Keratinocyte (primary cell): ENCODE measurements around the gene GLCE. TPM values are rescaled to one million over a fixed set of nuclear protein-coding genes. Genes with fewer than 3 reads are reported as not detected.

Experiments
- DNase-seq: peaks from one replicate; pipeline ENCODE4 v3.0.0-alpha.2; 2011; ENCODE audit warnings: low read depth, missing footprints, low spot score
- FAIRE-seq: peaks from 2 replicates; lab custom pipeline; 2011; peaks lifted over from hg19 to GRCh38; lab: Jason Lieb, UNC
- H2AFZ ChIP-seq: 2 replicates; pipeline ENCODE4 v1.6.0; 2012; ENCODE audit warnings: low read length, control low read depth, inconsistent platforms; ENCODE audit not compliant: control insufficient read depth
- H3K27ac ChIP-seq: 2 replicates; pipeline ENCODE4 v1.5.1; 2011; ENCODE audit warnings: low read length; ENCODE audit not compliant: control insufficient read depth, insufficient read depth
- H3K27me3 ChIP-seq: 3 replicates; pipeline ENCODE4 v1.6.0; 2011; ENCODE audit warnings: low read length; ENCODE audit not compliant: control insufficient read depth, insufficient read depth; ENCODE audit errors: extremely low read depth
- H3K36me3 ChIP-seq, 2 experiments: 2 replicates in 1 of 2; 3 replicates in 1 of 2; pipeline ENCODE4 v1.5.1; 2011; ENCODE audit warnings: low read length in 2 of 2, mild to moderate bottlenecking in 1 of 2; ENCODE audit not compliant: control insufficient read depth in 2 of 2, insufficient read depth in 2 of 2; ENCODE audit errors: extremely low read depth in 1 of 2
- H3K4me1 ChIP-seq: 3 replicates; pipeline ENCODE4 v1.5.1; 2011; ENCODE audit warnings: low read length; ENCODE audit not compliant: control insufficient read depth, insufficient read depth; ENCODE audit errors: extremely low read depth
- H3K4me2 ChIP-seq: 3 replicates; pipeline ENCODE4 v1.6.0; 2011; ENCODE audit warnings: low read depth, low read length; ENCODE audit not compliant: control insufficient read depth, insufficient read depth; ENCODE audit errors: extremely low read depth
- H3K4me3 ChIP-seq, 3 experiments: fragments of 200-600 bp in 1 of 3; sonication (generic) in 1 of 3; 2 replicates in 2 of 3; 3 replicates in 1 of 3; pipeline ENCODE4 v1.5.1; 2011 to 2016; ENCODE audit warnings: low read length in 3 of 3, mild to moderate bottlenecking in 3 of 3, control low read depth in 2 of 3, inconsistent platforms in 1 of 3, low read depth in 1 of 3, mixed read lengths in 1 of 3, mixed run types in 1 of 3, moderate library complexity in 1 of 3; ENCODE audit not compliant: control insufficient read depth in 2 of 3, insufficient read depth in 2 of 3; ENCODE audit errors: extremely low read depth in 1 of 3
- H3K79me2 ChIP-seq: 2 replicates; pipeline ENCODE4 v1.6.0; 2012; ENCODE audit warnings: low read length; ENCODE audit not compliant: control insufficient read depth, insufficient read depth
- H3K9ac ChIP-seq: 3 replicates; pipeline ENCODE4 v1.6.0; 2011; ENCODE audit warnings: low read length; ENCODE audit not compliant: control insufficient read depth, insufficient read depth; ENCODE audit errors: extremely low read depth
- H3K9me1 ChIP-seq: 3 replicates; pipeline ENCODE4 v1.6.0; 2011; ENCODE audit warnings: low read length; ENCODE audit not compliant: control insufficient read depth, insufficient read depth; ENCODE audit errors: extremely low read depth
- H3K9me3 ChIP-seq: 2 replicates; pipeline ENCODE4 v1.5.1; 2012; ENCODE audit warnings: low read depth, low read length; ENCODE audit not compliant: control insufficient read depth
- H4K20me1 ChIP-seq: 3 replicates; pipeline ENCODE4 v1.6.0; 2011; ENCODE audit warnings: low read length; ENCODE audit not compliant: control insufficient read depth, insufficient read depth; ENCODE audit errors: extremely low read depth
- EZH2 ChIP-seq: IDR thresholded peaks from one replicate; pipeline ENCODE4 v1.6.1; 2012; ENCODE audit warnings: inconsistent platforms, mild to moderate bottlenecking, low read length, moderate library complexity
- dilution Hi-C: fragments of 300-500 bp; cut with MboI; formaldehyde crosslinking; loops from one replicate; pipeline ENCODE4 v1.7.0; 2020; ENCODE audit warnings: low sequenced_read_pairs; ENCODE audit not compliant: extremely low pct_ligation_motif_present
- polyA plus RNA-seq, 5 experiments: library from polyadenylated mRNA; depleted of rRNA in 3 of 5; stranded (reverse) in 3 of 5; stranded (forward) in 1 of 5; unstranded in 1 of 5; fragments of >200 nt; gene quantifications; 1 replicate in 1 of 5; 2 replicates in 3 of 5; 3 replicates in 1 of 5; pipeline versions ENCODE4 v1.2.1 to v1.2.3, GENCODE V29; 2011 to 2012; ENCODE audit warnings: missing spikeins in 2 of 5, low read depth in 1 of 5, low replicate concordance in 1 of 5
- TF ChIP-seq, protein P1 (sequence below), 3 experiments: IDR thresholded peaks in 1 of 3; conservative IDR thresholded peaks in 1 of 3; optimal IDR thresholded peaks in 1 of 3; 2 replicates in 2 of 3; 3 replicates in 1 of 3; pipeline versions ENCODE3 to v1.5.1; 2011; ENCODE audit warnings: low read length in 3 of 3, mild to moderate bottlenecking in 3 of 3, moderate library complexity in 2 of 3, control low read depth in 1 of 3, inconsistent platforms in 1 of 3; ENCODE audit not compliant: insufficient read depth in 2 of 3; ENCODE audit errors: extremely low read depth in 1 of 3

GLCE gene
- polyA plus RNA-seq, 1 donor (not counting 4 experiments of a cell fraction or from before 2014, with no cell fraction given) = 16.3 TPM

DNA sequence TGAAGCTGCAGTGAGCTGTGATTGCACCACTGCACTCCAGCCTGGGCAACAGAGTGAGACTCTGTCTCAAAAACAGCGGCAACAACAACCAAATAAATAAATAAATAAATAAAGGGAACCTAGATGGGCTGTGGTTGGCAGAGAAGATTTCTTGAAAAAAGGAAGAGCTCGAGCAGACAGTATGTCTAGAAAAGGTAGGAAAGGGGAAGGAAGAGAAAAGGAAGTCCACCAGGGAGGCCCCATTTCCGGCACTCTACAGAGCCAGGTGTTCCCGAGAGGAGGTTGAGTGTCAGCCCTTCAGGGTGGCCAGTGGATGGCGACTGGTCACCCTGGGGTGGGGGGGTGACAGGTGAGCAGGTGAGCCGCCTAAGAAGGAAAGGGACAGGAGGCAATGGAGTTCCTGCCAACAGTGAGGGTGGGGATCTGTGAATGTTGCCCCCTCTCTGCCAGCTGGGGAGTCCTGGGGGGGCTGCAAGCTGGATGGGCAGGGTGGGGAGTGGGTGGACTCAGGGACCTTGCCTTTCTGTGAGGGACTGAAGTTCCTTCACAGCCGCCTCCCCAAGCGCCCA is 153.1 kb downstream of the GLCE start:
- H3K9me3 ChIP-seq = no peaks in the 10 kb centered on the region
- no peaks in the 10 kb centered on the region for H4K20me1 ChIP-seq
- H3K4me1 ChIP-seq = no peaks in the 10 kb centered on the region
- dilution Hi-C loops = no loop called here
- TF ChIP-seq, protein P1, sequence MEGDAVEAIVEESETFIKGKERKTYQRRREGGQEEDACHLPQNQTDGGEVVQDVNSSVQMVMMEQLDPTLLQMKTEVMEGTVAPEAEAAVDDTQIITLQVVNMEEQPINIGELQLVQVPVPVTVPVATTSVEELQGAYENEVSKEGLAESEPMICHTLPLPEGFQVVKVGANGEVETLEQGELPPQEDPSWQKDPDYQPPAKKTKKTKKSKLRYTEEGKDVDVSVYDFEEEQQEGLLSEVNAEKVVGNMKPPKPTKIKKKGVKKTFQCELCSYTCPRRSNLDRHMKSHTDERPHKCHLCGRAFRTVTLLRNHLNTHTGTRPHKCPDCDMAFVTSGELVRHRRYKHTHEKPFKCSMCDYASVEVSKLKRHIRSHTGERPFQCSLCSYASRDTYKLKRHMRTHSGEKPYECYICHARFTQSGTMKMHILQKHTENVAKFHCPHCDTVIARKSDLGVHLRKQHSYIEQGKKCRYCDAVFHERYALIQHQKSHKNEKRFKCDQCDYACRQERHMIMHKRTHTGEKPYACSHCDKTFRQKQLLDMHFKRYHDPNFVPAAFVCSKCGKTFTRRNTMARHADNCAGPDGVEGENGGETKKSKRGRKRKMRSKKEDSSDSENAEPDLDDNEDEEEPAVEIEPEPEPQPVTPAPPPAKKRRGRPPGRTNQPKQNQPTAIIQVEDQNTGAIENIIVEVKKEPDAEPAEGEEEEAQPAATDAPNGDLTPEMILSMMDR (optimal IDR thresholded peaks at IDR 0.05 in 1 of 3, IDR thresholded peaks at IDR 0.05 in 1 of 3, conservative IDR thresholded peaks at IDR 0.05 in 1 of 3; ENCODE audit: extremely low read depth in 1 of 3, insufficient read depth in 2 of 3, low read length in 3 of 3) = no peak
- TF ChIP-seq EZH2 = no peak
- no peak overlapping the region for H3K9ac ChIP-seq
- H3K27me3 ChIP-seq = peaks cover 13% of the 10 kb centered on the region
- no peak for DNase-seq
- no peaks in the 10 kb centered on the region for H3K36me3 ChIP-seq
- no peak overlapping the region for H2AFZ ChIP-seq
- no peak overlapping the region for H3K4me3 ChIP-seq
- no peak overlapping the region for H3K4me2 ChIP-seq
- no peaks in the 10 kb centered on the region for H3K79me2 ChIP-seq
- FAIRE-seq = no peak
- no peaks in the 10 kb centered on the region for H3K9me1 ChIP-seq
- no peak overlapping the region for H3K27ac ChIP-seq

DNA sequence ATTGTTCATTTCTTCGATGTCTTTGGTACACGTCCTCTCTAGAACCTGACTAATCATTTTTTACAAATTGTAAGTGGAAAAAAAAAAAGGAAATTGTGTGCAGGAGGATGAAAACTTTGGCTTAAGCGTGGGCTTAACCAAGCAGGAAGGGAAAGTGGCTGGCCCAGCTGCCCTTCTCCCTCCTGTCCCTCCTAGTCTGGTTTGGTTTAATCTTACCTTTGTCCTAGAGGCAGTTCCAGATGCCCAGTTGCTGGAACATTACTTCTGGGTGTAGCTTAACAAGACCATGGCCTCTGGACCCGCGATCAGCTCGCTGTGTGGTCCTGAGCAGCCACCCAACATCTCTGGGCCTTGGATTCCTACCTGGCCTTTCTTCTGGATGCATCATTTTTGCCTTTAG is 153.7 kb downstream of the GLCE start:
- no peak overlapping the region for H3K27ac ChIP-seq
- no peak overlapping the region for H3K4me3 ChIP-seq
- no peak overlapping the region for H3K9ac ChIP-seq
- no peaks in the 10 kb centered on the region for H3K79me2 ChIP-seq
- no peaks in the 10 kb centered on the region for H3K9me1 ChIP-seq
- H3K4me1 ChIP-seq = no peaks in the 10 kb centered on the region
- TF ChIP-seq EZH2 = no peak
- TF ChIP-seq, protein P1 (optimal IDR thresholded peaks at IDR 0.05 in 1 of 3, IDR thresholded peaks at IDR 0.05 in 1 of 3, conservative IDR thresholded peaks at IDR 0.05 in 1 of 3; ENCODE audit: extremely low read depth in 1 of 3, insufficient read depth in 2 of 3, low read length in 3 of 3) = no peak
- no peaks in the 10 kb centered on the region for H3K9me3 ChIP-seq
- dilution Hi-C loops = no loop called here
- FAIRE-seq = no peak
- peaks cover 13% of the 10 kb centered on the region for H3K27me3 ChIP-seq
- no peaks in the 10 kb centered on the region for H4K20me1 ChIP-seq
- H3K36me3 ChIP-seq = no peaks in the 10 kb centered on the region
- H2AFZ ChIP-seq = no peak overlapping the region
- DNase-seq = no peak
- no peak overlapping the region for H3K4me2 ChIP-seq
